Keratinocyte (primary cell): ENCODE results near the gene RBCK1. TPM values are rescaled to one million over a fixed set of nuclear protein-coding genes. Genes with fewer than 3 reads are reported as not detected.

Source experiments
- DNase-seq: peaks from one replicate; pipeline ENCODE4 v3.0.0-alpha.2; 2011; ENCODE audit warnings: low read depth, missing footprints, low spot score
- FAIRE-seq: peaks from 2 replicates; lab custom pipeline; 2011; peaks lifted over from hg19 to GRCh38; lab: Jason Lieb, UNC
- H2AFZ ChIP-seq: 2 replicates; pipeline ENCODE4 v1.6.0; 2012; ENCODE audit warnings: low read length, control low read depth, inconsistent platforms; ENCODE audit not compliant: control insufficient read depth
- H3K27ac ChIP-seq: 2 replicates; pipeline ENCODE4 v1.5.1; 2011; ENCODE audit warnings: low read length; ENCODE audit not compliant: control insufficient read depth, insufficient read depth
- H3K27me3 ChIP-seq: 3 replicates; pipeline ENCODE4 v1.6.0; 2011; ENCODE audit warnings: low read length; ENCODE audit not compliant: control insufficient read depth, insufficient read depth; ENCODE audit errors: extremely low read depth
- H3K36me3 ChIP-seq, 2 experiments: 2 replicates in 1 of 2; 3 replicates in 1 of 2; pipeline ENCODE4 v1.5.1; 2011; ENCODE audit warnings: low read length in 2 of 2, mild to moderate bottlenecking in 1 of 2; ENCODE audit not compliant: control insufficient read depth in 2 of 2, insufficient read depth in 2 of 2; ENCODE audit errors: extremely low read depth in 1 of 2
- H3K4me1 ChIP-seq: 3 replicates; pipeline ENCODE4 v1.5.1; 2011; ENCODE audit warnings: low read length; ENCODE audit not compliant: control insufficient read depth, insufficient read depth; ENCODE audit errors: extremely low read depth
- H3K4me2 ChIP-seq: 3 replicates; pipeline ENCODE4 v1.6.0; 2011; ENCODE audit warnings: low read depth, low read length; ENCODE audit not compliant: control insufficient read depth, insufficient read depth; ENCODE audit errors: extremely low read depth
- H3K4me3 ChIP-seq, 3 experiments: fragments of 200-600 bp in 1 of 3; sonication (generic) in 1 of 3; 2 replicates in 2 of 3; 3 replicates in 1 of 3; pipeline ENCODE4 v1.5.1; 2011 to 2016; ENCODE audit warnings: low read length in 3 of 3, mild to moderate bottlenecking in 3 of 3, control low read depth in 2 of 3, inconsistent platforms in 1 of 3, low read depth in 1 of 3, mixed read lengths in 1 of 3, mixed run types in 1 of 3, moderate library complexity in 1 of 3; ENCODE audit not compliant: control insufficient read depth in 2 of 3, insufficient read depth in 2 of 3; ENCODE audit errors: extremely low read depth in 1 of 3
- H3K79me2 ChIP-seq: 2 replicates; pipeline ENCODE4 v1.6.0; 2012; ENCODE audit warnings: low read length; ENCODE audit not compliant: control insufficient read depth, insufficient read depth
- H3K9ac ChIP-seq: 3 replicates; pipeline ENCODE4 v1.6.0; 2011; ENCODE audit warnings: low read length; ENCODE audit not compliant: control insufficient read depth, insufficient read depth; ENCODE audit errors: extremely low read depth
- H3K9me1 ChIP-seq: 3 replicates; pipeline ENCODE4 v1.6.0; 2011; ENCODE audit warnings: low read length; ENCODE audit not compliant: control insufficient read depth, insufficient read depth; ENCODE audit errors: extremely low read depth
- H3K9me3 ChIP-seq: 2 replicates; pipeline ENCODE4 v1.5.1; 2012; ENCODE audit warnings: low read depth, low read length; ENCODE audit not compliant: control insufficient read depth
- H4K20me1 ChIP-seq: 3 replicates; pipeline ENCODE4 v1.6.0; 2011; ENCODE audit warnings: low read length; ENCODE audit not compliant: control insufficient read depth, insufficient read depth; ENCODE audit errors: extremely low read depth
- EZH2 ChIP-seq: IDR thresholded peaks from one replicate; pipeline ENCODE4 v1.6.1; 2012; ENCODE audit warnings: inconsistent platforms, mild to moderate bottlenecking, low read length, moderate library complexity
- dilution Hi-C: fragments of 300-500 bp; cut with MboI; formaldehyde crosslinking; loops from one replicate; pipeline ENCODE4 v1.7.0; 2020; ENCODE audit warnings: low sequenced_read_pairs; ENCODE audit not compliant: extremely low pct_ligation_motif_present
- polyA plus RNA-seq, 5 experiments: library from polyadenylated mRNA; depleted of rRNA in 3 of 5; stranded (reverse) in 3 of 5; stranded (forward) in 1 of 5; unstranded in 1 of 5; fragments of >200 nt; gene quantifications; 1 replicate in 1 of 5; 2 replicates in 3 of 5; 3 replicates in 1 of 5; pipeline versions ENCODE4 v1.2.1 to v1.2.3, GENCODE V29; 2011 to 2012; ENCODE audit warnings: missing spikeins in 2 of 5, low read depth in 1 of 5, low replicate concordance in 1 of 5
- TF ChIP-seq, protein P1 (sequence below), 3 experiments: IDR thresholded peaks in 1 of 3; conservative IDR thresholded peaks in 1 of 3; optimal IDR thresholded peaks in 1 of 3; 2 replicates in 2 of 3; 3 replicates in 1 of 3; pipeline versions ENCODE3 to v1.5.1; 2011; ENCODE audit warnings: low read length in 3 of 3, mild to moderate bottlenecking in 3 of 3, moderate library complexity in 2 of 3, control low read depth in 1 of 3, inconsistent platforms in 1 of 3; ENCODE audit not compliant: insufficient read depth in 2 of 3; ENCODE audit errors: extremely low read depth in 1 of 3

RBCK1 gene
- polyA plus RNA-seq, 1 donor (not counting 4 experiments of a cell fraction or from before 2014, with no cell fraction given): 136 TPM

DNA sequence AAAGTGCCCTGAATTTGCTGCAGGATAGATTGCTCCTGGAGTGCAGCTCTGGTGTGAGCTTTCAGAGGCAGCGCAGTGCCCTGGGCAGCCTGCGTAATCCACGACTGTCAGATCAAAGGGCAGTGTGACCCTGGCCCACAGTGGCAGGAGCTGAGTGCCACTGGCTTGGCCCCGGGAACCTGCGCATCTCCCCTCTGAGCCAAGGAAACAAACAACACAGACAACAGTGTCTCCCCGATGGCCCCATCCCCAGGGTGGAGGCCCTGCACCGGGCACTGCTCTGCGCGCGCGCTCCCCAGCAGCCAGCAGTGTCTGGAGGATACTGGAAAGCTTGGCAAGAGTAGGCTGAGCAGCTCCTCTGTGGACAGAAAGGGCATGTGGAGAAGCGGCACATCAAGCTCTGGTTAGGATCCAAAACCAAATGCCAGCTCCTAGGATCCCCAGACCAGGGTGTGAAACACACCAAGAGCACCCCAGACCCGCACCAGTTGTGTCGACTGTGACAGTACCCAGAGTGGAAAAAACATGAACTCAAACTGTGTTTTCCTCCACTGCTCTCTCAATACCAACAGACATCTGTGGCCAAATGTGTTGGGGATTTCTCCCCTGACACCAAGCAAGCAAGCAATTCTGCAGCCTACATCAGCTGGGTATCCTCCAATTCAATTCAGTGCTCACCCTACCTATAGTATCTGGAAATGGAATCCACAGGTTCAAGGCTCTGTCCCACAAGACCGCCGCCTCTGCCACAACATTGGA lies 26.7 kb downstream of the RBCK1 start:
- FAIRE-seq: no peak
- no peak for DNase-seq
- TF ChIP-seq, protein P1, sequence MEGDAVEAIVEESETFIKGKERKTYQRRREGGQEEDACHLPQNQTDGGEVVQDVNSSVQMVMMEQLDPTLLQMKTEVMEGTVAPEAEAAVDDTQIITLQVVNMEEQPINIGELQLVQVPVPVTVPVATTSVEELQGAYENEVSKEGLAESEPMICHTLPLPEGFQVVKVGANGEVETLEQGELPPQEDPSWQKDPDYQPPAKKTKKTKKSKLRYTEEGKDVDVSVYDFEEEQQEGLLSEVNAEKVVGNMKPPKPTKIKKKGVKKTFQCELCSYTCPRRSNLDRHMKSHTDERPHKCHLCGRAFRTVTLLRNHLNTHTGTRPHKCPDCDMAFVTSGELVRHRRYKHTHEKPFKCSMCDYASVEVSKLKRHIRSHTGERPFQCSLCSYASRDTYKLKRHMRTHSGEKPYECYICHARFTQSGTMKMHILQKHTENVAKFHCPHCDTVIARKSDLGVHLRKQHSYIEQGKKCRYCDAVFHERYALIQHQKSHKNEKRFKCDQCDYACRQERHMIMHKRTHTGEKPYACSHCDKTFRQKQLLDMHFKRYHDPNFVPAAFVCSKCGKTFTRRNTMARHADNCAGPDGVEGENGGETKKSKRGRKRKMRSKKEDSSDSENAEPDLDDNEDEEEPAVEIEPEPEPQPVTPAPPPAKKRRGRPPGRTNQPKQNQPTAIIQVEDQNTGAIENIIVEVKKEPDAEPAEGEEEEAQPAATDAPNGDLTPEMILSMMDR (optimal IDR thresholded peaks at IDR 0.05 in 1 of 3, IDR thresholded peaks at IDR 0.05 in 1 of 3, conservative IDR thresholded peaks at IDR 0.05 in 1 of 3; ENCODE audit: extremely low read depth in 1 of 3, insufficient read depth in 2 of 3, low read length in 3 of 3): no peak
- no peak for TF ChIP-seq EZH2
- H3K9me1 ChIP-seq: no peaks in the 10 kb centered on the region
- no peak overlapping the region for H3K4me2 ChIP-seq
- no peaks in the 10 kb centered on the region for H3K9me3 ChIP-seq
- peaks cover 5% of the 10 kb centered on the region for H3K4me1 ChIP-seq
- H3K36me3 ChIP-seq: peaks cover 45 to 53% of the 10 kb centered on the region in 2 experiments
- no peaks in the 10 kb centered on the region for H3K27me3 ChIP-seq
- H2AFZ ChIP-seq: no peak overlapping the region
- dilution Hi-C loops: no loop called here
- H4K20me1 ChIP-seq: peaks cover 4% of the 10 kb centered on the region
- H3K27ac ChIP-seq: no peak overlapping the region
- H3K9ac ChIP-seq: no peak overlapping the region
- no peak overlapping the region for H3K4me3 ChIP-seq
- no peaks in the 10 kb centered on the region for H3K79me2 ChIP-seq

DNA sequence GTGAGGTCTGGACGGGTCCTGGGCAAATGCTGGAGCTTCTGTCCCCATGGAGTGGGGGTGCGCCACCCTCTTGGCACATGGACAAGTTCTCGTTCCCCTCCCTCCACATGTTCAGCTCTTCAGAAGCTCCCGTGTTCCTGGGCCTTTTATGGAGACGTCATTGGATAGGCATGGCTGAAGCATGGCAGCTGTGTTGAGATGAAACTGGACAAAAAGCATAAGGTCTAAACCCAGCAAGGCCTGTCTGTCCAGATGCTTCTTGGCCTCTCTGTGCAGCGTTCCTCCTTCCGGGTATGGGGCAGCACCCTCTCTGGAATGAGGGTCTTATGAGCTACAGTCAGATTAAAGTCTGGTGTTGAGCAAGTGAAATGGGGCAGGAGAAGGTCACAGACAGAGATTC lies 27.5 kb downstream of the RBCK1 start:
- peaks cover 4% of the 10 kb centered on the region for H4K20me1 ChIP-seq
- H3K4me1 ChIP-seq: peaks cover 5% of the 10 kb centered on the region
- TF ChIP-seq, protein P1 (optimal IDR thresholded peaks at IDR 0.05 in 1 of 3, IDR thresholded peaks at IDR 0.05 in 1 of 3, conservative IDR thresholded peaks at IDR 0.05 in 1 of 3; ENCODE audit: extremely low read depth in 1 of 3, insufficient read depth in 2 of 3, low read length in 3 of 3): no peak
- no peak for TF ChIP-seq EZH2
- no peak overlapping the region for H3K4me3 ChIP-seq
- H3K9me1 ChIP-seq: no peaks in the 10 kb centered on the region
- dilution Hi-C loops: no loop called here
- no peaks in the 10 kb centered on the region for H3K27me3 ChIP-seq
- no peak overlapping the region for H3K4me2 ChIP-seq
- no peak overlapping the region for H3K27ac ChIP-seq
- FAIRE-seq: no peak
- H3K79me2 ChIP-seq: no peaks in the 10 kb centered on the region
- no peak overlapping the region for H2AFZ ChIP-seq
- no peak for DNase-seq
- H3K36me3 ChIP-seq: peaks cover 46 to 53% of the 10 kb centered on the region in 2 experiments
- no peaks in the 10 kb centered on the region for H3K9me3 ChIP-seq
- no peak overlapping the region for H3K9ac ChIP-seq
